ENCODE results near the gene AOAH.

AOAH gene

DNA sequence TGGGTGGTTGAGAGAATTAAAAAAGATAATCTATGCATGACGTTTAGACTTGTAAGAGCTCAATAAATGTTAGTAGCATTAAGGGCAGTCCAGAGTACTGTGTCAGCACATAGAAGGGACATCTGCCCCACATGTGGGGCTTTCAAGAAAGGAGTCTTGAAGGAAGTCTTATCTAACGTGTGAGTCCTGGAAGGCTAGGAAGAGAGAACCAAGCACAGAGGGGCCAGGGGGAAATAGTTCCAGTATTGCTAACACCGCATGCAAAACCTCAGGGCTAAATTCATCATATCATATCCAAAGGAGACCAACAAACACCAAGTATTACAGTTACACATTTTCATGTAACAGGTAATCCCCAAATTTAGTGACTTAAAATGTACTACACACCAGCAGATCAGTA lies 122.7 kb downstream of the AOAH start:
- DNase-seq (ENCODE audit: low spot score) = no peak

DNA sequence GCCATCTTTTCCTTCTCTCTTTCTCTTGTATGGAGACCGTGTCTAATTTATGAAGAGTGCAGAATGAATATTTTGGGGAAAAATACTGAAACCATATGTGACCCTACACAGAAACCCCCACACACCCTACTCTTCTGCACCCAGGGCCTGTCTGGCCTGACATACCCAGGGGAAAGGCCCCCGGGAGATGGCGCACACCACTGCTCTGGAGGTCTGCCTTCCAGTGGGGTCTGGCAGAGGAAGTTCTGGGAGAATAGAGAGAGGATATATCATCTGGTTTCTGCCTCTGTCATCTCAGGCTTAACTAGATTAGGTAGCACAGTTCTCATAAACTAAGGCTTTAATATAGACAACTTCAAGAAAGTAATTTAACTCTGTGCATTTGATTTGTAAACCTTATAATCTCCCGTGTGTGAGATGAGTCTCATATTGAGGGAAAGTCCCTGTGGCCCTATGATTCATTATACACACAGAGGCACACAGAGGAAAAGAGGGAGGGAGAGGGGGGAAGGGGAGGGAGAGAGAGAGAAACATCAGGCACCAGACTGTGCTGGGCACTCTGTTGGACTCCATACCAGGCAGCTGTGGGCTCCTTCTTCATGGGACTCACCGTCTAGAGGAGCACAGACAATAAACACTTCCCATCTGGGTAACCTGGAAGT lies 123.3 kb downstream of the AOAH start:
- DNase-seq (ENCODE audit: low spot score) = no peak

DNA sequence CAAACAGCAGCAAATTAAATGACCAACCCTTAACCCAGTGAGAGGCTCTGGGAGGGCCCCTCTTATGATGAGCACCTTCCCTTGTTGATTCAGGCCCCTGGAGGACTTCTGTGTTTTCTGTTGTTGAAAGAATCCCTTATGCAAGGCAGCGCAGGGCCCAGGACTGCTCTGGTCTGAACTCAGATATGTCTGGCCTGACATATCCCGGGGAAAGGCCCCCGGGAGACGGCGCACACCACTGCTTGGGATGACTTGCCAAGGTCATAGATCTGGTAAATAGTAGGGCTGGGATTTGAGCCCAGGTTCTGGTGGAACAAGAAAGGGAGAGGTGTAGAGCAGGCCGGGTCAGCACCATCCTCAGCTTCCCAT lies 124.0 kb downstream of the AOAH start:
- no peak for DNase-seq (ENCODE audit: low spot score)

DNA sequence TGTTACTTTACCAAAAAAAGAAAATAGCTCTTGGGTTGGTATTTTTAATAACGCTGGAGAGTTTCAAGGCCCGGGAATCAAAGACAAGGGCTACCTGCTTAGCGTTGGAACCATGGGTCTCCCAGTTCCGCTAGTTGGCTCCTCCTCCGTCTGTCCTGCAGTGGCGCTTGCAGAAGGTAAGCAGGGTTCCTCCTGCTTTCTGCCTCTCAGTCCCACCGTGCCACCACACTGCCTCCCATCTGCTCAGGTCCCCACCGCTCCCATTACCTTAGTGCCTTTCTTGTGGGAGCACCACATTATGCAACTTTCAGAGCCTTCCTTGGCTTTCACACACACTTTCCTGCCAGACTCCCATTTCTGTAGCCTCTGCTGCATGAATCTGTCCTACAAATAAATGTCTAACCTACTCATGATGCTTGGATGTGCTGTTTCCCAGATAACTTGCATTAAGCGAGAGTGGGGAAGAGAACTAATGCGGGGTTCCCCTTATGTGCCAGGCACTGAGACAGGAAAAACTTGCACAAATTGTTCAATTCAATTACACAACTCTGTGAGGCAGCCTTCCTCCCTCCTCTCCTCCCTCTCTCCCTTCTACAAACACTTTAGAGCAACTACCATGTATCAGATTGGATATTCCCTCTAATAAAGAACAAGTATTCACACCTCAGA lies 124.5 kb downstream of the AOAH start:
- DNase-seq (ENCODE audit: low spot score) = no peak

DNA sequence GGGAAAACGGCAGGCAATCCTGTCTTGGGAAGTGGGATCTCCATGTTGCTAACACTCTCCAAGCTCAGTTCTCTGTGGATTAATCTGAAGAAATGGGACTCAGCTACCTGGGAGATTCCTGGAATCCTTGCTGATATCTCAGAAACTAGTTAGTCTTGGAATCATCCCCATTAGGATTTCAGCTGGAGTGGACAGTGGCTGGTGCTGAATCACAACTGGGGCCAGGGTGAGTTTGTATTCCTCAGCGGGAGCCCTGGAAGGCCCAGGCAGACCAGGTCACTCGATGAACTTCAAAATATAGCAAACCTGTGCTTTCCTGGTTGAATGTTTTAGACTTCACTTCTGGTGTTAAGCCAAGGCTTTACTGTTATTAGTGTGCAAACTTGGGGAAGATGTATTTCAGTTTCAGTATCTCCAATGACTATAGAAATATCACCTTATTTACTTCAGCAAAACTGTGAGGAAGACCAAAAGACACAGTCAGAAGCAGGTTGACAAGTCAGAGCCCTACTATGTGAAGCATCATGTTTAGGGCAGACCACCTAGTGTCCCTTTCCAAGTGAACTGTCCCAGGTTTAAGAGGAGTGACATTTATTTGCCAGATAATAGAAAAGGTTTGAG lies 126.1 kb downstream of the AOAH start:
- DNase-seq (ENCODE audit: low spot score) = no peak

DNA sequence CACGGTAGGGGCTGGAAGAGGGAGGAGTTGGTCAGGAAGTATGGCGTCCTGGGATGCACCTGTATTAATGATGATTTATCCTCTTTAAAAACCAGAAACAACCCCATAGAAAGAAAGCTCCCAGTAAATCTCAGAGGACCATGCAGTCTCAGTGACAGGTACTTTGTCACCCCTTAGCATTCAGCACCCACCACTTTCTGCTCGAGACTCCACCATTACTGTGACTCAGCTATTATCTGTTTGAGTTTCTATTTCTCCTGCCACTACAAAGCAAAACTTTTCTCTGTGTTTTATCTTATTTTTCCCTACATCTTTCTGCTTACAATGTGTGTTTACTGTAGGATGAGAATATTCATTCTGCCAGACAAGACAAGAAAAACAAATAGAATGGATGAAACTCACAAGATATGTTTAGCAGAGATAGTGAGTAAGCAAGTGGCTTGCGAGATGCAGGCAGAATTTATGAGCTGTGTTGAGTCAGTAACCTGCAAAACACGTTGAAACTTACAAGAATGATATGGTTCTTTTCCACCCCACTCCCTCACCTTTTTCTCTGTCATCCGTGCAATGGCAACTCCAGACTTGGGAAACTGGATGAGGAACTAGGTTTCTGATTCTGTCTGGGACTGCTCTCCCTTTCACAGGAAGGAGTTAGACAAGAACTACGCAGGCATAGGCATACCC lies 127.1 kb downstream of the AOAH start:
- DNase-seq (ENCODE audit: low spot score) = no peak

DNA sequence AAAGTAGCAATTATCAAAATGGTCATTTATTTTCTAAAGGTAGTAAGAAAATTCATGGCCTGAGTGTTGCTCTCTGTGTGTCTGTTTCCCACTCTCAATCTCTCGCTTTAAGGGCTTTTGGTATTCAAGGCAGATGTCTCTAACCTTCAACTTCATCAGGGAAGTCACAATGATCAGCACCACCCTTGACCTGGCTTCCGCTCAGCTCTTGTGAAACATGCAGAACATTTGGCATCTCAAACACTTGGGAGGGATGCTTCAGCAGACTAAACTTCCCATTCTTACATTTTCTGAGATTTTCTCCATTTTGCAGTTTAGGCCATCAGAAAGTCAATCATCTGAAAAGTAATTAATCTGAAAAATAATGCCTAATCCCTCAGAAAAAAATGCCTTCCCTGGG lies 129.8 kb downstream of the AOAH start:
- DNase-seq (ENCODE audit: low spot score) = no peak

DNA sequence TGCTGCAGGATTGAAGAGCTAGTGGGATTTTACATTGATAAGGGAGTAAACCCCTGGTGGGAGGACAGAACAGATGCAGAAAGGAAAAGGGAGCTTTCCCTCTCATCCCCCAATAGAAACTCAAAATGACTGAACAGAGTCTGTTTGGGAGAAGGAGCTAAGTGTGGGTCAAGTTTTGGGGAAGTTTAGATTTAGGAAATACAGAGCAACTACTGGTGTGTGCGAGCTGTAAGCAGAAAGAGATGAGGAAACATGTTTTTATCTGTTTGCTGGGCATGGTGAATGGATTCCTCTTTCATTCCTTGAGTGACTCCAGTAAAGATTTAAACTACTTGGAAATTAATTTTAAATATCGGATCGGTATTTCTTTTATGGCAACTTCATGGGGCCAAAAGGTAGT lies 132.7 kb downstream of the AOAH start:
- DNase-seq (ENCODE audit: low spot score) = no peak

DNA sequence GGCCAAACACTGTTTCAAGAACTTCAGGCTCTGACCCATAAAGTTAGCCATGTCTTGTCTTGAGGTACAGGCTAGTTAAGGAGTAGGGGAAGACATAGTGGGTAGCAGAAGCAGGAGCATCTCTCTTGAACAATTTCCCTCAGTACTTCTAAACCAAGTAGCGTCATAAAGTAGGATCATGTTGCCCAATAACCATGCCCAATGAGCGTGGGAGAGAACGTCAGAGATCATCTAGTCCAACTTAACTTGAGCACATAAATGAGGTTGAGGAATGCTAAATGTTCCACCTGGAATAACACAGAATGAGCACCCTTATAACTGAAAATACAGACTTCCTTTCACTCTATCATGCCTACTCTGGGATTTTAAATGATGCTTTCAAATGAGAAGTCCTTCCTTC lies 134.9 kb downstream of the AOAH start:
- DNase-seq (ENCODE audit: low spot score) = no peak

DNA sequence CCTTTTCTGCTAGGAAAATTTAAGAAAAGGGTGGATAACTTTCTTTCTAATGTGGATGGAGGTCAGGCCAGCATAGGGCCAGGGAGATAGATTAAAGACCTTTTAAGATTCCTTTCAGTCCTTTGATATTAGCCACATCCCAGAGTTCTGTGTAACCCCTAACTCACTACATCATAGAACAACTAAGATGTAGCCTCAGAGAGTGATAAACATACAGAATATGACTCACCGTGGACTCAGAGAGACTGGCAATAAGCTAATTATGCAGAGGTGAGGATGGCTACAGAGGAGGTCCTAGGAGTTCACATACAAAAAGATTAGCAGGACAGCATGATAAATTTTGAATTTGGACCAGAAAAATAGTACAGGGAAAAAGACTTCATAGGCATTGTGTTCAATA lies 141.0 kb downstream of the AOAH start:
- DNase-seq (ENCODE audit: low spot score) = no peak

DNA sequence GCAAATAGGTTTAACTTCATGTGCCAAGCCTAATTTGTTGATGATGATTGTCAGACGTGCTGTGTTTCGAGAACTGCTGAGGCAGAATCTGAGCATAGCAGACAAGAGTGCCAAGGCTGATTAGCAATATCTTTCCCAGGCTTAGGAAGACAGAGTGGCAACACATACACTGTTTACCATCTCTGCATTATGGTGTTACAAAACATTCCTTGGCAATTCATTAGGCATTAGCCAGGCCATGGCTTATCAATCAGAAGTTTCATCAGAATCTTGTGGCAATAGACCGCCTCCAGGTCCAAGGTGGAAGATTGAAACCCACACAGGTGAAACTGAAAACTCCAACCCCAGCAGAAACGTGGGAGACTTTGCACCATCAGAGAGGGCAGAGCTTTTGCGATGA lies 148.5 kb downstream of the AOAH start:
- no peak for DNase-seq (ENCODE audit: low spot score)

DNA sequence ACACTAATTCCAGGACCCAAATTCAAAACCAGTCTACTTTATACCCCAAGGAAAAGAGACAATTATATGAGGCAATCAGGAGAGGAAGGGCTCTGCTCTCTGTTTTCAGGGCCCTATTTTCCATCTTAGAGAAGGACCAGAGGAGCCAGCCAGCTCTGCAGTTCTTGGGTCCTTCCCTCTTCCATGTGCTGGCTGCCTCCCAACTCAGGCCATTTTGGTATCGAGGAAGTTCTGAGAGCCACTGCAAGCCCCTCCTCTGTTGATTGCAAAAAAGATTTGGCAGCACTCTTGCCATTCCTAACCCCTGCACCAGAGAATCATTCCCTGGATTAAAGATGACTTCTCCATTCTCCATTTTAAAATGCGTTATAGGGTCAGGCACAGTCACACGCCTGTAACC lies 151.2 kb downstream of the AOAH start:
- no peak for DNase-seq (ENCODE audit: low spot score)

DNA sequence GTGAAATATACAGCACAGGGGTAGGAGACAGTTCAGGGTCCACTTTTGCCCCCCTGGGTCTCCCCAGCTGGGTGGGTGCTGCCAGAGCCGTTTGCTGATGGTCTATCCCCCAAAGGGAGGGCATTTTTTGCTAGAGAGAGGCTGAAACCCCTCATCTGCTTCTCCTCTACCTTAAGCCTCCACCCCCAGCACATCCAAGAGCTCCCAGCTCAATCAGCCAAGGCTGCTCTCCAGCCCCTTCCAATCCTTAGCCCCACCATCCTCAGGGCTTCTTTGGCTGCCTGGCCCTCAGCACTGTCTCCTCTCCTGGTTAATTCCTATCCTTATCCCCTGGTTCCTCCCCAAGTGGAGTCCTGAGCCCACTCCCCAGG lies 153.1 kb downstream of the AOAH start:
- DNase-seq (ENCODE audit: low spot score) = no peak

DNA sequence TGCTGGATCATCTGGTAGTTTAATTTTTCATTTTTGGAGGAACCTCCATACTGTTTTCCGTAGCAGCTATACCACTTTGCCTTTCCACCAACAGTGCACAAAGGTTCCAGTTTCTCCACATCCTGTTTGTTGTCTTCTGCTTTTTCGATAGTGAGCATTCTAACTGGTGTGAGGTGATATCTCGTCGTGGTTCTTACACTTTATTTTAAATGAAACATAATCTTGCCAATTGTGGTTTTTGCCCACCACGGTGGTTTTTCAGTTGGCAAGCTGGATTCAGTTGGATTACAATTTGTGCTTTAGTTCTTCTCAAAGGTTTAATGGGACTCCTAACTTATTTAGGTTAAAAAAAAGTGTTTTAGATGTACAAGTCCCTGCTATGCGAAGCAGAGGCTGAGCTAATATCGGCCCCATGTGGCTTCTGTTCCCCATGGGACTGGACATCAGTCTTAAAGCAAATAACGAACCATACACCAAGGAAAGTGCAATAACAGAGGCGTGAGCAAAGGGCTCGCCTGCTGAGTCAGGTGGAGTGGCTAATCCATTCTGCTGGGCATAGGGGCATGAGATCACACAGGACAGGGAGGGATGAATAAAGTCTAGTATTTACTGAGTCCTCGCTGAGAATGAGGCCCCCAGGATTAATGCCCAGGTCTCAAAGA lies 153.6 kb downstream of the AOAH start:
- DNase-seq (ENCODE audit: low spot score) = no peak

DNA sequence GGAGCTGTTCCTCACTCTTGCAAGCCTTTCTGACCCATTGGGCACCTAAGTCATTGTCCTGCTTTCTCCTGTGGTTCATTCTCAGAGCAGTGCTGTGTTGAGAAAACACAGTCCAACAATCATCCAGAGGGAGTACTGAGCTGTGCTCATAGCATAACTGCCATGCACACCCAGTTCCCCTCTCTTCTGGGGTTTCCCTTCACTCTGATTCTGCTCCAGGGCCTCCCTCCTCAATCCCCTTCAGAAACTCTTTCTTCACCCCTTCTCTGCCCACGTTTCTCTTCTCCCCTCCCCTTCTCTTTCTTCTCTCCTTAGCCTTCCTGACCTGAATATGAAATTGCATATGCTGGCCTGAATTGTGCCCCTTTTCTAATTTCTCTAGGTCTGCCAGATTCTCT lies 155.8 kb downstream of the AOAH start:
- DNase-seq (ENCODE audit: low spot score) = no peak

DNA sequence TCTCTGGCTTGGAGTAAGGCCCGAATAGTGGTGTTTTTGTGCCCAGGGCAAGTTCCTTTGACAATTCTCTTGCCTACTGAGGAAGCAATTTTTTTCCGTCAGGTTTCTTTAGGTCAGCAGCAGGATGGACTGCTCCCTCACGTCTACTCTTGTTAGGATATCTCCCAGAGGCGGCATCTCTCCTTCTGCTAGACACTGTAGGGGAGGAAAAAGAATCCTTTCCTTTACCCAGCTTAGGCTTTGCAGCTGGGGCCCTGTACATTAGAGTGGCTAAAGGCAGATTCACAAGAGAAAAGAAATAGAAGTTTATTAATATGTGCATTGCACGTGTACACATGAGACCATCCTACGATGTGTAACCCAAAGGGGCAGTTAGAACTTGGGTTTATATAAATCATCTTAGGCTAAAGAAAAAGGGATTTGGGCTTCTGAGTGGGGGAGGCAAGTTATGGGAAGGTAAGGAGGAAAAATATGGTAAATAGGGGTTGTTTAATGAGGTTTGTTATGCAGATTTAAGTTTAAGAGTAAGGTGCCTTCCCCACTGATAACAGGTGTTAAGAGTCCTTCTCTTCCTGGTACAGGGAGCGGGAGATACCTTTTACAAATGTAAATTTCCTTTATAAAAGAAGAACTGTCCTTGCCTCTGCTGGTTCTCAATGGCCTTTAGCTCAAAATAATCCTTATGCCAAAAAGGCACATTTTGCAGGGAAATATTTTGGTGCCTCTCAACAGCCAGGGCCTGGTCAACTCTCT lies 156.4 kb downstream of the AOAH start:
- no peak for DNase-seq (ENCODE audit: low spot score)

DNA sequence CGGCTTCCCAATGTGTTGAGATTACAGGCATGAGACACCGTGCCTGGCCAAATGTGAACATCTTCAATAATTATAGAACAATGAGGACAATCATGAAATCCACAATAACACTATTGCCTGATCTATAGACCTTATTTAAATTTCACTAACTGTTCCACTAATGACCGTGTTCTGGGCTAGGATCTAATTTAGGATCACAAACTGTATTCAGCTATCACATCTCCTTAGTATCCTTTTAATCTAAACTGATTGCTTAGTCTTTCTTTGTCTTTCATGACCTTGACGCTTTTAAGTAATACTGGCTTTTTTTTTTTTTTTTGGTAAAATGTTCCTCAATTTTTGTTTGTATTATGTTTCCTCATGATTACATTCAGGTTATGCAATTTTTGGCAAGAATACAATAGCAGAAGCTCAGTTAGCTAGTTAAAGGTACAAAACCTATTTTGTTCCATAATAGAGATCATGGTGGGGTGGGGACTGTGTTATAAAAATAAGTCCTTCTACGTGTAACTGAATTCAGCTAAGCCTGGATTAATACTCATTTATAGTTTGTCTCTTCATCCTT lies 158.4 kb downstream of the AOAH start:
- DNase-seq (ENCODE audit: low spot score) = no peak

DNA sequence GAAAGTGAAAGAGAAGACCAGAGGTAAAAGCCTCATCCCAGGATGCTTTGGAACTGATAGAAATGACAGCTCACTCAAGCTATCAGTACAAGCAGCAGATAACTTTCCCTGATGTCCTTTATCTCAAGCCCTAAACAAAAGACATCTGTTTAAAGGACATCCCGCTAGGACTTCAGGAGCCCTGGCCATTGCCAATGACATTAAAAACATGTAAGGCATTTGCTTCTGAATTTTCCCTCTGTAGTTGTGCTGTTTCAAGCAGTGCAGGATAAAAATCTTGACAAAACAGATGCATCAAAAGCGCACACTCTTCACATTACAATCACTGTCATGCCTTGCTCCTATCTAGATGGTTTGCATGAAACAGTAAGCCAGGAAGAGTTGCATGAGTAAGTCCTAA lies 159.8 kb downstream of the AOAH start:
- DNase-seq (ENCODE audit: low spot score) = no peak

DNA sequence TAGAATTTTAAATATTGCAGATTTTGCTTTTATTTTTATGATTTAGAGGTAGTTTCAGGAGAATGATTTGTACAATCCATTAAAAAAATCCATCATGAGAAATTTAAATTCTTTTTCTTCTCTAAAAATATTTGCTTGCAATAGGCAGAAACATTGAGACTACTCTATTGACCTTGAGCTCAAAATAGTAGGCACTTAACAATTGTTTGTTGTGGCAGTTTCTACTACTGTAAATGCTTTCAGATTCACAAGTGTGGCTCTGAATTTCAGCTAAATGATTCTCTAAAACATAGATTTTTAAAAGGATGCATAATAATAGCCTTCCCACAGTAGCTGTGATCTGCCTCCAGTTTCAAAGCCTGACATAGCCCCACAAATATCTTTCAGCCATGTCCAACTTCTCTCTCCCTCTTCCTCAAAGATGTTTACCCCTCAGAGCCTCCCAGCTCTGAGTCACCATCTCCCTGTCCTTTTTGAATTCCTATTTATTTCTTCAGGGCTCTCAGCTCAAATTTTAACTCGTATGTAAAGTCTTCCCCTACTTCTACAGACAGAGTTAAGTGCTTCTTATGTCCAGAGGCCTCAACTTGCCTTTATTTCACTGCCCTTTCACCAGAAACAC lies 160.5 kb downstream of the AOAH start:
- no peak for DNase-seq (ENCODE audit: low spot score)

DNA sequence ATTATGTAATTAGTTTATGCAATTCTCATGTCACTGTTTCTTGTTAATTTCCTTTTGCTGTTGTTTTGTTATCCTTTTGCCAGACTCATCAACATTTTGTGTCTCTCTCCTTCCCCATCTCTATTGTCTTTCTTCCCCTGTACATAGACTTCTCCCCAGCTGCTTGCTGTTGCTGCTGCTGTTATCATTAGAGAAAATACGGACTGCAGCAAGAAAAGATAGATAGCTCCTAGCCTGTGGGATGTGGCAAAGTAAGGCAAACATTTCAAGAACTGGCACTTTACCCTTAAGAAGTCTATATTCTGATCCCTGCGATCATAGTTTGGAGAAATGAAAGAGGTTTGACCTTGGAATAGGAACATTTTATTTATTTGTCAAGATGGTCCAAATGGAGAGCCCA lies 162.2 kb downstream of the AOAH start:
- DNase-seq (ENCODE audit: low spot score) = no peak

DNA sequence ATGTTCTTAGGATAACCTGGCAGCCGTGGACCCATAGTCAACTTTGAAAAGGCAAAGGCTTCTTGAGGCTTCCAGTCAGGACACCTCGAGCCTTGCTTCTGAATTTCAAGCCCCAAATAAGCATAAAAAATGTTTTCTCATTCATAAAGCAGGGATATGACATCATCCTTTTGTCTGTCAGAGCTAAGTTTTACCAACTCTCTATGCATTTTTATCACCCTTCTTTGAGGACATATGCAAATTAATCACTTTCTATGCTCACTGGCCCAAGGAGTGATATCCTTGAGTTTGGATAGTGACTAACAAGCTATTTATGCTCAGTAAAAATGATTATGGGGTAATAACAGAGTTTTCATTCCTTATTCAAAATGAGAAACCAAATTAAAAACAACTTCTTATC lies 175.3 kb downstream of the AOAH start:
- no peak for DNase-seq (ENCODE audit: low spot score)

Measured in LoVo (cell line).